ENCODE data around the gene NOX3.

NOX3 gene

GRCh38 chr6:155389130-155389529 lies 66.5 kb downstream of the NOX3 start:
- no peak for TF ChIP-seq ZNF70 (CRISPR knock-in tag; IDR thresholded peaks at IDR 0.05)
- no peak for TF ChIP-seq POU6F1 (CRISPR knock-in tag; IDR thresholded peaks at IDR 0.05; ENCODE audit: borderline replicate concordance, low read depth)
- TF ChIP-seq ZNF8 (CRISPR knock-in tag; IDR thresholded peaks at IDR 0.05): no peak
- no peak for TF ChIP-seq ZFP3 (CRISPR knock-in tag; IDR thresholded peaks at IDR 0.05)
- no peak for TF ChIP-seq PATZ1 (CRISPR knock-in tag; IDR thresholded peaks at IDR 0.05; ENCODE audit: borderline replicate concordance)
- TF ChIP-seq CSDC2 (CRISPR knock-in tag; IDR thresholded peaks at IDR 0.05): no peak
- no peak for TF ChIP-seq OSR1 (CRISPR knock-in tag; IDR thresholded peaks at IDR 0.05)
- TF ChIP-seq ESRRG (CRISPR knock-in tag; IDR thresholded peaks at IDR 0.05): no peak
- TF ChIP-seq SNAI2 (CRISPR knock-in tag; IDR thresholded peaks at IDR 0.05): no peak
- no peak for TF ChIP-seq CREB5 (CRISPR knock-in tag; IDR thresholded peaks at IDR 0.05; ENCODE audit: low read depth)
- no peak for TF ChIP-seq RARB (CRISPR knock-in tag; IDR thresholded peaks at IDR 0.05)
- no peak for TF ChIP-seq ZC3H10 (CRISPR knock-in tag; IDR thresholded peaks at IDR 0.05)
- TF ChIP-seq ISL1 (CRISPR knock-in tag; IDR thresholded peaks at IDR 0.05): no peak
- no peak for TF ChIP-seq ZFP30 (CRISPR knock-in tag; IDR thresholded peaks at IDR 0.05)
- TF ChIP-seq TCF4 (CRISPR knock-in tag; IDR thresholded peaks at IDR 0.05; ENCODE audit: borderline replicate concordance): no peak
- no peak for ATAC-seq

GRCh38 chr6:155388591-155388990 lies 67.0 kb downstream of the NOX3 start:
- TF ChIP-seq ISL1 (CRISPR knock-in tag; IDR thresholded peaks at IDR 0.05): no peak
- no peak for TF ChIP-seq POU6F1 (CRISPR knock-in tag; IDR thresholded peaks at IDR 0.05; ENCODE audit: borderline replicate concordance, low read depth)
- no peak for TF ChIP-seq ARNTL (CRISPR knock-in tag; IDR thresholded peaks at IDR 0.05; ENCODE audit: borderline replicate concordance, low read depth)
- no peak for TF ChIP-seq OSR1 (CRISPR knock-in tag; IDR thresholded peaks at IDR 0.05)
- TF ChIP-seq ZNF8 (CRISPR knock-in tag; IDR thresholded peaks at IDR 0.05): no peak
- no peak for TF ChIP-seq ZNF565 (CRISPR knock-in tag; conservative IDR thresholded peaks at IDR 0.05; ENCODE audit: low read depth)
- TF ChIP-seq CSDC2 (CRISPR knock-in tag; IDR thresholded peaks at IDR 0.05): no peak
- TF ChIP-seq PATZ1 (CRISPR knock-in tag; IDR thresholded peaks at IDR 0.05; ENCODE audit: borderline replicate concordance): no peak
- no peak for TF ChIP-seq ZC3H10 (CRISPR knock-in tag; IDR thresholded peaks at IDR 0.05)
- no peak for TF ChIP-seq TCF4 (CRISPR knock-in tag; IDR thresholded peaks at IDR 0.05; ENCODE audit: borderline replicate concordance)
- no peak for TF ChIP-seq TOX (CRISPR knock-in tag; IDR thresholded peaks at IDR 0.05; ENCODE audit: borderline replicate concordance)
- TF ChIP-seq SNAI2 (CRISPR knock-in tag; IDR thresholded peaks at IDR 0.05): no peak
- TF ChIP-seq TSHZ2 (CRISPR knock-in tag; IDR thresholded peaks at IDR 0.05): no peak
- TF ChIP-seq ZNF70 (CRISPR knock-in tag; IDR thresholded peaks at IDR 0.05): no peak
- no peak for ATAC-seq

All from SK-N-SH treated with all-trans-retinoic acid at 6 μM for 48 hours (cell line).